ENCODE measurements around the gene PSD.

The PSD gene

DNA sequence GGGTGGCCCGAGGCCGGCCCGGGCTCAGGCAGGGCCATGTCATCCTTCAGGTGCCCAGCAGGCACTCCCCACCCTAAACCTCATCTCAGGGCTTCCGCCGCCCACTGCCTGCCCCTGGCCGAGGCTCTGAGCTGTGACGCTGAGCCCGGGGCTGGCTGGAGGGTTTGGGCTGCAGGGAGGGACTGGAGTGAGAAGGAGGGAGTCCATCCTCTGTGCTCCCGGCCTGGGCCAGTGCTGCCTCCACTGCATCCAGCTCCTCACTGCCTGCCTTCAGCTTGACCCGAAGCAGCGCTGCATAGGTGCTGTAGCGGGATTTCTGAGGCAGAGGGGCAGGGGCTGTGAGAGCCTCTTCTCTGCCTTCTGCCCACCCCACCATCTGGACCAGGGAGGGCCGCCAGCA, 15.5 kb downstream of the PSD start:
- TF ChIP-seq, protein P1, sequence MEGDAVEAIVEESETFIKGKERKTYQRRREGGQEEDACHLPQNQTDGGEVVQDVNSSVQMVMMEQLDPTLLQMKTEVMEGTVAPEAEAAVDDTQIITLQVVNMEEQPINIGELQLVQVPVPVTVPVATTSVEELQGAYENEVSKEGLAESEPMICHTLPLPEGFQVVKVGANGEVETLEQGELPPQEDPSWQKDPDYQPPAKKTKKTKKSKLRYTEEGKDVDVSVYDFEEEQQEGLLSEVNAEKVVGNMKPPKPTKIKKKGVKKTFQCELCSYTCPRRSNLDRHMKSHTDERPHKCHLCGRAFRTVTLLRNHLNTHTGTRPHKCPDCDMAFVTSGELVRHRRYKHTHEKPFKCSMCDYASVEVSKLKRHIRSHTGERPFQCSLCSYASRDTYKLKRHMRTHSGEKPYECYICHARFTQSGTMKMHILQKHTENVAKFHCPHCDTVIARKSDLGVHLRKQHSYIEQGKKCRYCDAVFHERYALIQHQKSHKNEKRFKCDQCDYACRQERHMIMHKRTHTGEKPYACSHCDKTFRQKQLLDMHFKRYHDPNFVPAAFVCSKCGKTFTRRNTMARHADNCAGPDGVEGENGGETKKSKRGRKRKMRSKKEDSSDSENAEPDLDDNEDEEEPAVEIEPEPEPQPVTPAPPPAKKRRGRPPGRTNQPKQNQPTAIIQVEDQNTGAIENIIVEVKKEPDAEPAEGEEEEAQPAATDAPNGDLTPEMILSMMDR (conservative IDR thresholded peaks at IDR 0.05; ENCODE audit: low read depth, low read length) = no peak
- DNase-seq (ENCODE audit: low read depth) = no peak
- H3K4me3 ChIP-seq (ENCODE audit: low read length) = no peak overlapping the region

DNA sequence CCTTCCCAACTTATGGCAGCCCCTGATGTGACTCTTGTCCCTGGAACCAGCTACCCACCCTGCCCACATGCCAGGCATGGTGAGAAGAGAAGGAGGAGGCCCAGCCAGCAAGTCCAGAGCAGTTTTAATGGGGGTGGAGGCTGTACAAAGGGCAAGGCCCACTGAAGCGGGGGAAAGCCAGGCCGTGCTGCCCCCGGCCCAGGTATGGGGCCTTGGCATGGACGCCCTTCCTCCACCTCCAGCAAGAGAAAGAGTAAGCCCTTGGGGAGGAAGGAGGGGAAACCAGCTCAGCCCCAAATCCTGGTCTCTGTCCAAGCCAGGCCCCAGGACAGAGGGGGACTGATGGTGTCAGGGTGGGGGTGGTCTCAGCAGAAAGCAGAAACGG, 16.1 kb downstream of the PSD start:
- TF ChIP-seq, protein P1 (conservative IDR thresholded peaks at IDR 0.05; ENCODE audit: low read depth, low read length) = no peak
- no peak for DNase-seq (ENCODE audit: low read depth)
- no peak overlapping the region for H3K4me3 ChIP-seq (ENCODE audit: low read length)

DNA sequence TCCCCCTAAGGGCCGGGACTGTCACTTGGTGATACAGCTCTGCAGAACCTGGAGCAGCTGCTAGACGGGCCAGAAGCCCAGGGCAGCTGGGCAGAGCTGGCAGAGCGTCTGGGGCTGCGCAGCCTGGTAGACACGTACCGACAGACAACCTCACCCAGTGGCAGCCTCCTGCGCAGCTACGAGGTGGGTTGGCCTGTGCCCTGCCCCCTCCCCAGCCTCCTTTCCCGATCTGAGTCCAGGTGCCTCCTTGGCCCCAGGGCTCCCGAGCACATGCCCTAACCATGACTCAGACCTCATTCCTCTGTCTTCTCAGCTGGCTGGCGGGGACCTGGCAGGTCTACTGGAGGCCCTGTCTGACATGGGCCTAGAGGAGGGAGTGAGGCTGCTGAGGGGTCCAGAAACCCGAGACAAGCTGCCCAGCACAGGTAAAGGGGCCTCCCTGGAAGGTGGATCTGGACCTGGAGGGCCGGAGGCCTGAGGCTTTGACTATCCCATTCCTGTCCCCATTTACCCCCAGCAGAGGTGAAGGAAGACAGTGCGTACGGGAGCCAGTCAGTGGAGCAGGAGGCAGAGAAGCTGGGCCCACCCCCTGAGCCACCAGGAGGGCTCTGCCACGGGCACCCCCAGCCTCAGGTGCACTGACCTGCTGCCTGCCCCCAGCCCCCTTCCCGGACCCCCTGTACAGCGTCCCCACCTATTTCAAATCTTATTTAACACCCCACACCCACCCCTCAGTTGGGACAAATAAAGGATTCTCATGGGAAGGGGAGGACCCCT, 16.7 kb downstream of the PSD start:
- DNase-seq (ENCODE audit: low read depth) = no peak
- H3K4me3 ChIP-seq (ENCODE audit: low read length) = no peak overlapping the region
- TF ChIP-seq, protein P1 (conservative IDR thresholded peaks at IDR 0.05; ENCODE audit: low read depth, low read length) = no peak

DNA sequence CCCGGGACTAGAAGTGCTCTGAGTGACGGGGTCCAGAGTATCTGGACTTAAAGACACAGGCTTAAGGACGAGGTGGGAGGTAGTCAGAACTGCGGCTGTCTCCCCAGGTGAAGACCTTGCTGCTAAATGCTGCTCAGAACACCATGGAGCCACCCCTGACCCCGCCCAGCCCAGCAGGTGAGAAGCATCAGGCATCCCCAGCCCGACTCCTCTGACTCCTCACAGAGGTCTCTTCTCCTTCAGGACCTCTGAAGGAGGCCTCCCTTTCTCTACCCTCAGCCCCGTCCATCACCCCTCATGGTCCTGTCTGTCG, 17.3 kb downstream of the PSD start:
- no peak for DNase-seq (ENCODE audit: low read depth)

DNA sequence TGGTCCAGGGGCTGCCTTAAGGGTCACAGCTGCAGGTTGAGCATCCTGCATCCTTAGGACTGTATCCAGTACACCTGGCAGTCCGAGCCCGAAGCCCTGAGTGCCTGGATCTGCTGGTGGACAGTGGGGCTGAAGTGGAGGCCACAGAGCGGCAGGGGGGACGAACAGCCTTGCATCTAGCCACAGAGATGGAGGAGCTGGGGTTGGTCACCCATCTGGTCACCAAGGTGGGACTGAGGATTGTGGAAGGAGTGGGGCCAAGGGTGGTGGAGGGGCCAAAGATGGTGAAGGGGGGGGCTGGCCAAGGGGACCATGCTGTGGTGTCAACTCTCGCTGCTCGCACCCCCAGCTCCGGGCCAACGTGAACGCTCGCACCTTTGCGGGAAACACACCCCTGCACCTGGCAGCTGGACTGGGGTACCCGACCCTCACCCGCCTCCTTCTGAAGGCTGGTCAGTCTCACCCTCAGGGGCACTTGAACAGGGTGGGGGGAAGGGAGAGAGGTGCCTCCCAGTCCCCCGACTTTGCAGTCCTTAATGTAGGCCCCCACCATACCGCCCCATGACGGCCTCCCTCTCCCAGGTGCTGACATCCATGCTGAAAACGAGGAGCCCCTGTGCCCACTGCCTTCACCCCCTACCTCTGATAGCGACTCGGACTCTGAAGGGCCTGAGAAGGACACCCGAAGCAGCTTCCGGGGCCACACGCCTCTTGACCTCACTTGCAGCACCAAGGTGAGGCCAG, 17.8 kb downstream of the PSD start:
- DNase-seq (ENCODE audit: low read depth) = no peak
- no peak overlapping the region for H3K4me3 ChIP-seq (ENCODE audit: low read length)
- TF ChIP-seq, protein P1 (conservative IDR thresholded peaks at IDR 0.05; ENCODE audit: low read depth, low read length) = no peak

More for the DNA sequence above, 17.3 kb downstream of the PSD start:
- TF ChIP-seq, protein P1 (conservative IDR thresholded peaks at IDR 0.05; ENCODE audit: low read depth, low read length) = no peak
- no peak overlapping the region for H3K4me3 ChIP-seq (ENCODE audit: low read length)

DNA sequence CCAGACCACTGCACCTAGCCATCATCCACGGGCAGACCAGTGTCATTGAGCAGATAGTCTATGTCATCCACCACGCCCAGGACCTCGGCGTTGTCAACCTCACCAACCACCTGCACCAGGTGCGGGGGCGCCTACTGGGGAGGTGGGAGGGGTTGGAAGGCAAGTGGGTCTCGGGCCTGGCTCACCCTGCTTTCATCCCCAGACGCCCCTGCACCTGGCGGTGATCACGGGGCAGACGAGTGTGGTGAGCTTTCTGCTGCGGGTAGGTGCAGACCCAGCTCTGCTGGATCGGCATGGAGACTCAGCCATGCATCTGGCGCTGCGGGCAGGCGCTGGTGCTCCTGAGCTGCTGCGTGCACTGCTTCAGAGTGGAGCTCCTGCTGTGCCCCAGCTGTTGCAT, 18.5 kb downstream of the PSD start:
- TF ChIP-seq, protein P1 (conservative IDR thresholded peaks at IDR 0.05; ENCODE audit: low read depth, low read length) = no peak
- no peak overlapping the region for H3K4me3 ChIP-seq (ENCODE audit: low read length)
- no peak for DNase-seq (ENCODE audit: low read depth)

Data from retinal pigment epithelial cell (primary cell).